Central memory CD8-positive, alpha-beta T cell (primary cell): ENCODE data around the gene ILF2.

Experiments
- ATAC-seq: fragments of 150-1000 bp; cut with Tn5 transposase; replicated peaks from 2 replicates; pipeline ENCODE4 v1.10.0; 2022; ENCODE audit warnings: mild to moderate bottlenecking, moderate FRiP score, moderate number of reproducible peaks; ENCODE audit not compliant: poor library complexity, severe bottlenecking; ENCODE audit errors: extremely low read depth
- DNase-seq, 2 donors: peaks; one replicate each; pipeline ENCODE4 v3.0.0; 2021; ENCODE audit warnings: low spot score in 2 of 2
- H3K27ac Mint-ChIP-seq: one replicate; pipeline ENCODE4 v1.8.0; 2022; ENCODE audit warnings: low read depth, mild to moderate bottlenecking, moderate library complexity, mixed read lengths
- H3K27me3 Mint-ChIP-seq: one replicate; pipeline ENCODE4 v1.8.0; 2022; ENCODE audit warnings: mixed read lengths
- H3K36me3 Mint-ChIP-seq: one replicate; pipeline ENCODE4 v1.8.0; 2022; ENCODE audit warnings: mild to moderate bottlenecking, moderate library complexity, mixed read lengths; ENCODE audit not compliant: insufficient read depth
- H3K4me1 Mint-ChIP-seq: one replicate; pipeline ENCODE4 v1.8.0; 2022; ENCODE audit warnings: mixed read lengths
- H3K4me3 Mint-ChIP-seq: one replicate; pipeline ENCODE4 v1.8.0; 2022; ENCODE audit warnings: mild to moderate bottlenecking, moderate library complexity, mixed read lengths
- H3K9me3 Mint-ChIP-seq: one replicate; pipeline ENCODE4 v1.8.0; 2022; ENCODE audit warnings: mixed read lengths

The ILF2 gene

GRCh38 chr1:153688736-153689328 is 18.0 kb upstream of the ILF2 start:
- Mint-ChIP-seq H3K9me3 (no peaks in the 10 kb centered on the region), H3K36me3 (no peaks in the 10 kb centered on the region), H3K27me3 (peaks cover 40% of the 10 kb centered on the region), H3K4me1 (no peaks in the 10 kb centered on the region), H3K4me3 (no peak overlapping the region), H3K27ac (no peak overlapping the region)
- ATAC-seq (no peak), DNase-seq (no peak)

DNA sequence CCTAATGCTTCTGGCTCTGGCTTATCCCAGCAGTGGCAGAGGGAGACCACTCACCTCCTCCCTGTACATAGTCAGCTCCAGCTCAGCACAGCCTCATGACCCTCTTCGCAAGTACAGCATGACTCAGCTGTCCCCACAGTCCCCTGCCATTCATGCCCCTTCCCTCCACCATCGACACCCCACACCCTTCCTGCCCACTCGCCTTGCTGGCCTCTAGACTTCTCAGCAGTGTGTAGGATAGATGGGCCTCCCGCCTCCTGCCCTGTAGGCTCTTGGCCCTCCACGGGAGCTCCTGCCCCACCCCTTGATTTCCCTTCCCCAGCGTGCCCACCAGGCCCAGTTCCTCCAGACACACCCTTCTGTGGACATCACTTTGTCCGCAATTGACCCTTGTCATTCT is 17.5 kb upstream of the ILF2 start:
- Mint-ChIP-seq H3K27me3 (peaks cover 45% of the 10 kb centered on the region), H3K4me3 (no peak overlapping the region), H3K9me3 (no peaks in the 10 kb centered on the region), H3K27ac (no peak overlapping the region), H3K36me3 (no peaks in the 10 kb centered on the region), H3K4me1 (no peaks in the 10 kb centered on the region)
- ATAC-seq (no peak), DNase-seq (no peak)

GRCh38 chr1:153687346-153688125 is 16.7 kb upstream of the ILF2 start:
- H3K9me3 Mint-ChIP-seq, result no peaks in the 10 kb centered on the region
- ATAC-seq (no peak), DNase-seq (no peak)
- H3K27me3 Mint-ChIP-seq, result peaks cover 53% of the 10 kb centered on the region
- no peak overlapping the region for H3K4me3 Mint-ChIP-seq
- no peaks in the 10 kb centered on the region for H3K4me1 Mint-ChIP-seq
- no peaks in the 10 kb centered on the region for H3K36me3 Mint-ChIP-seq
- H3K27ac Mint-ChIP-seq, result no peak overlapping the region

GRCh38 chr1:153685544-153686340 is 14.9 kb upstream of the ILF2 start:
- no peaks in the 10 kb centered on the region for H3K9me3 Mint-ChIP-seq
- H3K27me3 Mint-ChIP-seq, result peaks cover 70% of the 10 kb centered on the region
- no peaks in the 10 kb centered on the region for H3K36me3 Mint-ChIP-seq
- DNase-seq (no peak), ATAC-seq (no peak)
- no peaks in the 10 kb centered on the region for H3K4me1 Mint-ChIP-seq
- H3K27ac Mint-ChIP-seq, result no peak overlapping the region
- H3K4me3 Mint-ChIP-seq, result no peak overlapping the region

DNA sequence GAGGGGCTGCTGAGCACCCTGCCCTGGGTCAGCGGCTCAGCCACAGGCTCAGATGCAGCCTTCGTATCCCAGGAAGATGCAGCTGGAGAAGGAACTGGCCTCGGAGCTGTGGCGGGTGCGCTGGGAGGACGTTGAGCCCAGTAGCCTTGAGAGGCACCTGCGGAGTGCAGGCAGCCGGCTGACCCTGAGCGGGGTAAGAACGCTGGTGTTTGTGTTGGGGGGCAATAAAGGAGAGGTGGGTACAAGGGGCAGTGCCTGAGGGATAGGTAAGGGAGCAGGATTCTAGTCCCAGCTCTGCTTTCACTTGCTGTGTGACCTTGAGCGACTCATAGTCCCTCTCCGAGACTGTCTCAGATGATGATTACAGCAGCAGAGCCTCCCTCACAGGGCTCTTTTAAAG is 14.1 kb upstream of the ILF2 start:
- no peak overlapping the region for H3K4me3 Mint-ChIP-seq

GRCh38 chr1:153683854-153684253 is 13.1 kb upstream of the ILF2 start:
- DNase-seq, result no peak
- no peak overlapping the region for H3K4me3 Mint-ChIP-seq
- peaks cover 12% of the 10 kb centered on the region for H3K4me1 Mint-ChIP-seq
- H3K36me3 Mint-ChIP-seq, result no peaks in the 10 kb centered on the region
- peaks cover 85% of the 10 kb centered on the region for H3K27me3 Mint-ChIP-seq
- no peaks in the 10 kb centered on the region for H3K9me3 Mint-ChIP-seq
- no peak overlapping the region for H3K27ac Mint-ChIP-seq
- ATAC-seq, result no peak

More for the DNA sequence above, 14.1 kb upstream of the ILF2 start:
- Mint-ChIP-seq H3K9me3 (no peaks in the 10 kb centered on the region), H3K36me3 (no peaks in the 10 kb centered on the region), H3K27me3 (peaks cover 79% of the 10 kb centered on the region), H3K4me1 (peaks cover 7% of the 10 kb centered on the region), H3K27ac (no peak overlapping the region)
- ATAC-seq (no peak), DNase-seq (no peak)

DNA sequence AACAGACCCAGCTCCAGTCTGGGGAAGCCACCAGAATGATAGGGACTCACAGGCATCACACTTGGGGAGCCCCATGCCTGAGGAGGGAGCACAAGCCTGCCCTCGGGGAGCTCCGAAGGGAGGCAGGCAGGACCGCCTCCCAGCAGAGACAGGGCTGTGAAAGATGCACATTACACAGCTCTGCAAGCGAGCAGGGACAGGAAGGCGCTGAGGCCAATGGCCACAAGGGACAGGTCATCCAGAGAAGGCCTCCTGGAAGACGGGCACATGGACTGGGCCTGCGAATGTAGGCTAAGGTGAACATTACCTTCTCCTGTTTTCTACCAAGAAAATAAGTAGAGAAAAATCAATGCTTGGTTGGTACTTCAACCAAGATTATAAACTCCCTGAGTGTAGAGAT is 11.9 kb upstream of the ILF2 start:
- no peak for DNase-seq
- H3K27me3 Mint-ChIP-seq, result peaks cover 85% of the 10 kb centered on the region
- H3K27ac Mint-ChIP-seq, result no peak overlapping the region
- H3K36me3 Mint-ChIP-seq, result no peaks in the 10 kb centered on the region
- H3K9me3 Mint-ChIP-seq, result no peaks in the 10 kb centered on the region
- ATAC-seq, result no peak
- peaks cover 23% of the 10 kb centered on the region for H3K4me1 Mint-ChIP-seq
- H3K4me3 Mint-ChIP-seq, result no peak overlapping the region

DNA sequence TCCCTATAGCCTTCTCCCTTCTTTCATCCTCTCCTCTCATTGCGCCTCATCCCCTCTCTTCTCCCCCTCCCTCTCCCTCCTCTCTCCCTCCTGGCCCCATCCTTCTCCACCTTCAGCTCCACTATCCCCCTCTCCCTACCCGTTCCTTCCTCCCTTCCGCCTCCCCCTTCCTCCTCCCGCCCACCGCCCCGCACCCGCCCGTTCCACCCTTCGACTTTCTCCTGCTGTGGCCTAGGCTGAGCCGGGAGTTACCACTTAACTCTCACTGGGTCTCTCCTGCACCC is 9.3 kb upstream of the ILF2 start:
- Mint-ChIP-seq H3K9me3 (no peaks in the 10 kb centered on the region), H3K4me3 (peak overlapping the region; percentile 68), H3K27ac (no peak overlapping the region), H3K4me1 (peaks cover 27% of the 10 kb centered on the region), H3K36me3 (no peaks in the 10 kb centered on the region), H3K27me3 (peaks cover 81% of the 10 kb centered on the region)
- no peak for DNase-seq
- no peak for ATAC-seq

DNA sequence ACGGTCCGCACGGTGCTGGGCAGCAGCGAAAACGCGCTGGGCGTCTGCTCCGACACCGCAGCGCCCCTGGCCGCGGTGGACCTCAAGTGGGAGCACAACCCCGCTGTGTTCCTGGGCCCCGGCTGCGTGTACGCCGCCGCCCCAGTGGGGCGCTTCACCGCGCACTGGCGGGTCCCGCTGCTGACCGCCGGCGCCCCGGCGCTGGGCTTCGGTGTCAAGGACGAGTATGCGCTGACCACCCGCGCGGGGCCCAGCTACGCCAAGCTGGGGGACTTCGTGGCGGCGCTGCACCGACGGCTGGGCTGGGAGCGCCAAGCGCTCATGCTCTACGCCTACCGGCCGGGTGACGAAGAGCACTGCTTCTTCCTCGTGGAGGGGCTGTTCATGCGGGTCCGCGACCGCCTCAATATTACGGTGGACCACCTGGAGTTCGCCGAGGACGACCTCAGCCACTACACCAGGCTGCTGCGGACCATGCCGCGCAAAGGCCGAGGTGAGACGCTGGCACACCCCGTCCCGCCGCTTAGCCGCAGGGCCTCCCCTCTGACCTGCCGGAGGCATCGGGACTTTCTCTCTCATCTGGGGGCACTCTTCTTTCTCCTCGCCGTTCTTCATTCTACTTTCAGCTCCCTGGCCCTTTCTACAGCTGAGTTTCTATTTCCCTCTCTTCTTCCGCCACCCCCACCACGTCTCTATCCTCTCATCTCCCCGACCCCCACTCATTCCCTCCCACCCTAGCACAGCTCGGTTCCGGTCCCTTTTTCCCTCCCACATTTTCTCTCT is 8.7 kb upstream of the ILF2 start:
- no peaks in the 10 kb centered on the region for H3K36me3 Mint-ChIP-seq
- H3K27me3 Mint-ChIP-seq, result peaks cover 78% of the 10 kb centered on the region
- peaks cover 27% of the 10 kb centered on the region for H3K4me1 Mint-ChIP-seq
- H3K4me3 Mint-ChIP-seq, result peak overlapping the region; percentile 68
- no peaks in the 10 kb centered on the region for H3K9me3 Mint-ChIP-seq
- no peak overlapping the region for H3K27ac Mint-ChIP-seq
- ATAC-seq (peak; percentile 45), DNase-seq (peak in 1 of 2 donors; percentile 19)

DNA sequence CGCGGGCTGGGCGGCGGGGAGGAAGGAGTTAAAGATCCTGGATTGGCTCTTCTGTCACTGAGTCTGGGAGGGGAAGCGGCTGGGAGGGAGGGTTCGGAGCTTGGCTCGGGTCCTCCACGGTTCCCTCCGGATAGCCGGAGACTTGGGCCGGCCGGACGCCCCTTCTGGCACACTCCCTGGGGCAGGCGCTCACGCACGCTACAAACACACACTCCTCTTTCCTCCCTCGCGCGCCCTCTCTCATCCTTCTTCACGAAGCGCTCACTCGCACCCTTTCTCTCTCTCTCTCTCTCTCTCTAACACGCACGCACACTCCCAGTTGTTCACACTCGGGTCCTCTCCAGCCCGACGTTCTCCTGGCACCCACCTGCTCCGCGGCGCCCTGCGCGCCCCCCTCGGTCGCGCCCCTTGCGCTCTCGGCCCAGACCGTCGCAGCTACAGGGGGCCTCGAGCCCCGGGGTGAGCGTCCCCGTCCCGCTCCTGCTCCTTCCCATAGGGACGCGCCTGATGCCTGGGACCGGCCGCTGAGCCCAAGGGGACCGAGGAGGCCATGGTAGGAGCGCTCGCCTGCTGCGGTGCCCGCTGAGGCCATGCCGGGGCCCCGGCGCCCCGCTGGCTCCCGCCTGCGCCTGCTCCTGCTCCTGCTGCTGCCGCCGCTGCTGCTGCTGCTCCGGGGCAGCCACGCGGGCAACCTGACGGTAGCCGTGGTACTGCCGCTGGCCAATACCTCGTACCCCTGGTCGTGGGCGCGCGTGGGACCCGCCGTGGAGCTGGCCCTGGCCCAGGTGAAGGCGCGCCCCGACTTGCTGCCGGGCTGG is 7.9 kb upstream of the ILF2 start, which contains the start of gene NPR1:
Gene NPR1 (plus strand): TSS at position 170 of the 818 bp plus-strand sequence. CDS start 421 bp downstream, at position 591.
- DNase-seq (peak in 1 of 2 donors; percentile 16), ATAC-seq (peak; percentile 67)
- Mint-ChIP-seq H3K4me3 (peak within 1 kb of the TSS; percentile 68), H3K27me3 (peaks cover 70% of the 10 kb centered on the region), H3K9me3 (no peaks in the 10 kb centered on the region), H3K36me3 (no peaks in the 10 kb centered on the region), H3K4me1 (peaks cover 27% of the 10 kb centered on the region), H3K27ac (peak within 1 kb of the TSS; percentile 87)

DNA sequence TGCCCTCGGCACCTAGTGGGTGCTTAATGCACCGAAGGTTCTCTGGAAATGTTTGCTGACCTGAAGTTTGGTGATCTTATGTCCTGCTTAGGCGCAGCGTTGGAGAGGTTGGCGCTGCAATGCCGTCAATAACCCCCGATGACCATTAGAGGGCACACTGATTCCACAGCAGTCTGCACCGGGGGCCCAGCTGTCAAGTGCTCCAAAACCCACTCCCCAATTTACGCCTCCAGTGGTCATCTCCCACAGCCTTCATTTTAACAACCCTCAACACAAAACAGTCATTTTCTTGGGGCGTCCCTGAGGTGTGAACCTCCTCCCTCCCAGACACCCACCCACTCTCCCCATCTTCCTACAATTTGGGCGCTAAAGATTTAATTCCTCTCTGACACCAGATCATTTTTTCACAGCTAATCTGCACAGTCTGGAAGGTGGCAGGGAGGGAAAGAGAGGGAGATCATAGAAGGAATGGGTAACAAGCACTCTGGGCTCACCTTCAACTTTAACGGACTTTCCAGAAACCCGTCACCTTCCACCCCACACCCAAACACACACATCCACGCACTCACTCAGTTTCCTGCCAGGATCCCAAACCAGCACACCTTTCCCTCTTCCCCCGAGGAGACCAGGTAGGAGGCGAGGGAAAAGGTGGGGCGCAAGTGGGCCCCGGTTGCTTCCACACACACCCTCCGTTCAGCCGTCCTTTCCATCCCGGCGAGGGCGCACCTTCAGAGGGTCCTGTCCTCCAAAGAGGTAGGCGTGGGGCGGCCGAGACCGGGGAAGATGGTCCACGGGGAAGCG is 7.1 kb upstream of the ILF2 start:
- Mint-ChIP-seq H3K27ac (peak overlapping the region; percentile 87), H3K36me3 (peaks cover 2% of the 10 kb centered on the region), H3K4me3 (peak overlapping the region; percentile 68), H3K4me1 (peaks cover 27% of the 10 kb centered on the region), H3K27me3 (peaks cover 62% of the 10 kb centered on the region), H3K9me3 (no peaks in the 10 kb centered on the region)
- ATAC-seq (peak; percentile 21), DNase-seq (peak in 1 of 2 donors; percentile 22)
